MV-4-11 (cell line): ENCODE measurements around the gene FOSB.
A peak's percentile ranks its signal among the peaks of the same experiment; 100 is the strongest.

Experiments used
- DNase-seq: peaks from one replicate; lab custom pipeline; 2025; lab: John Stamatoyannopoulos, UW

The FOSB gene

GRCh38 chr19:45485305-45486077 lies 17.7 kb downstream of the FOSB start:
- peak; percentile 98 for DNase-seq

GRCh38 chr19:45488708-45489107 lies 20.9 kb downstream of the FOSB start:
- DNase-seq: no peak

DNA sequence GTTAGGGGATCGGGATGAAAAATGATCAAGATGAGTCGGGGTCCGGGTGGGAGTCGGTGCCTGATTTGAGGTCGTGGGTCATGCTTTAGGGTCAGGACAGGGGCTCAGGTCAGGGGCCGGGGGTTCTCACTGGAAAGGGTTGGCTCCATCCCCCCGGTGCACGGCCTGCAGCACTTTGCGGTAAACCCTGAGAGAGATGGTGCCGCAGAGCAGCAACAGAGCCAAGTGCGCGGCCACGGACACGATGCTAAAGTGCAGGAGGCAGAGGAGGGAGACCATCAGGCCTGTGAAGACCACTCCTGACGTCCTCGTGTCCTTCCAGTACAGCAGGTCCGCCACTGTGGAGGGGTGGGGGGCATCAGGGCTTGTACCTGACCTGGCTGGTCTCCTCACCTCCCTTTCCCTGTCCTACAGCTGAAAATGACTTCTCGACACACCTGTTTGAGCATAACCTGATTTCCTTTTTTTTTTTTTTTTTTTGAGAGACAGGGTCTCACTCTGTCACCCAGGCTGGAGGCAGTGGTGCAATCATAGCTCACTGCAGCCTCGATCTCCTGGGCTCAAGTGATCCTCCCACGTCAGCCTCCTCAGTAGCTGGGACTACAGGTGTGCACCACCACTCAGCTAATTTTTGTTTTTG lies 21.5 kb downstream of the FOSB start:
- no peak for DNase-seq

DNA sequence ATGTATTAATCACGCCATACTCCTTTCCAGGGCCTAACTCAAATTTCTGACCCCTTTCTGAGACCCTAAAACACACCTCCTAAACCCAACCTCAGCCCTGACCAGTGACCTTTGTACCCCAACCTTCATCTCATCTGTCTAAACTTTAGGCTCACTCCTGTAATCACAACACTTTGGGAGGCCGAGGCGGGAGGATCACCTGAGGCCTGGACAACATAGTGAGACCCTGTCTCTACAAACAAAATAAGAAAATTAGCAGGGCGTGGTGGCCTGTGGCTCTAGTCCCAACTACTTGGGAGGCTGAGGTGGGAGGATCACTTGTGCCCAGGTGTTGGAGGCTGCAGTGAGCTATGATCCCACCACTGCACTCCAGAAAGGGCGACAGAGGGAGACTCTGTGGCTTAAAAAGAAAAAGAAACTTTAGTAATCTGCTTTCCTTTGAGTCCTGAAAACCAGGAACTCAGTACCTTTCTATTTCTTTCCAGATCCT lies 24.4 kb downstream of the FOSB start:
- DNase-seq: no peak

DNA sequence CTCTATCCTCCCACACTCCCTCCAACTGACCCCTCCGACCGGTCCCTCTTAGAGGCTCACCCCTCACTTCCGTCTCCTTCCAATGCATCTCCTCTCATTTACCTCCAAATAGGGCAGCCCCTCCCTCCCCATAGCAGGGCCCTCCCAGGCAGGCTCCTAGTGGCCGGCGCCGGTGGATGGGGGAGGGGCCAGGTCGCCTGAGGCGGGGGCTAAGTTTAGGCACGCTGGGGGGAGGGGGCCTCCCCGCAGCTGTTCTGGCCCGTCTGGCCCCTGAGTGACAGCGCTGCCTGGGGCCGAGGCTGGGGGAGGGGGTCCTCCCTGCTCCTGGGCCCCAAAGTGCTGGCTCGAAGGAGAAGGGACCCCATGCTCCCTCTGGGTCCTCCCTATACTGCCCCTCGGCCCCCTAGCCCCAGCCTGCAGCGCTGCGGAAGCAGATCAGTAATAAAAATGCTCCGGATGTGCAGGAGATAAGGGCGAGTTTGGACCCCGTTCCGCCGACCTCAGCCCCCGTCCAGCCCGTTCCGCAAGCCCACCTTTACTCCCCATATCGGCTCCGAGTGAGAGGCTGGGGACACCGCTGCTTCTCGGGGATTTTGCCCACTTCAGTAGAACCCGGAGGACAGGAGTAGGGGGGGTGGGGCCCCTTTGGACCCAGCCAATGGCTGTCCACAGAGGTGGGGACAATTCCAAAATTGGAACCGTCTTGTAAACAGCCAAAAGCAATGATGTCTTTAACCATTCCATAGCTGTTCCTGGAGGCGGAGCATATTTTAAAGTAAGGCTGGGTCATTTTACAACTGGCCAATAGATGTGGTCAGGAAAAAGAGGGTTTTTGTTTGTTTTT lies 25.1 kb downstream of the FOSB start:
- peak; percentile 47 for DNase-seq

DNA sequence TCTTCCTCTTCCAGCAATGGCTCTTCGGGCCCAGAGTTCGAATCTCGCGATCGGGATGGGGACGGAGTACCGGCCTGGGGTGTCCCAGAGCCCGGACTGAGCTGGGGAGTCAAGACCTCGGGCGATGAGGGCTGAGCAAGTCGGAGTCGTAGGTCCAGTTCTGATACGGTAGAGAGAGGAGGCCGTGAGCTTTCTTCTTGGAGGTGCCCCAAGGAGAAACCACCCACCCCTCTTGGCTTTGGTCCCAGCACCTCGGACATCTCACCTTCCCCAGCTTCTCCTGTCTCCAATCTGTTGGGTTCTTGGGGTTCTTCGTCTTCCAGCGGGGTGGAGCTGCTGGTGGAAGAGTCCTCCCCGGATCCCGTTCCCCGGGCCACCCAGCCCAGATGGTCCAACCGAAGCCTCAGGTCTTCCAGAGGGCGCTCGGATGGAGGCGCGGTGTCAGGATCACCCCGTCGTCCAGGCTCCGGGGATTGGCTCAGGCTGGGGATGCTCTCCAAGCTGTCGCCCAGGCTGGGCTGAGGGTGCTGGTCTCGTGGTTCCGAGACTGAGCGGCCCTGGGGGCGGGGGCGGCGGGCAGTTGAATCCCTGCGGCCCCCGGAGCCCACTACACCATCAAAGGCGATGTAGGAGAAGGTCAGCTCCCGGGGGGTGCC lies 26.6 kb downstream of the FOSB start:
- no peak for DNase-seq

- DNase-seq: no peak
Measured at GRCh38 chr19:45495178-45495577, 27.4 kb downstream of the FOSB start.

DNA sequence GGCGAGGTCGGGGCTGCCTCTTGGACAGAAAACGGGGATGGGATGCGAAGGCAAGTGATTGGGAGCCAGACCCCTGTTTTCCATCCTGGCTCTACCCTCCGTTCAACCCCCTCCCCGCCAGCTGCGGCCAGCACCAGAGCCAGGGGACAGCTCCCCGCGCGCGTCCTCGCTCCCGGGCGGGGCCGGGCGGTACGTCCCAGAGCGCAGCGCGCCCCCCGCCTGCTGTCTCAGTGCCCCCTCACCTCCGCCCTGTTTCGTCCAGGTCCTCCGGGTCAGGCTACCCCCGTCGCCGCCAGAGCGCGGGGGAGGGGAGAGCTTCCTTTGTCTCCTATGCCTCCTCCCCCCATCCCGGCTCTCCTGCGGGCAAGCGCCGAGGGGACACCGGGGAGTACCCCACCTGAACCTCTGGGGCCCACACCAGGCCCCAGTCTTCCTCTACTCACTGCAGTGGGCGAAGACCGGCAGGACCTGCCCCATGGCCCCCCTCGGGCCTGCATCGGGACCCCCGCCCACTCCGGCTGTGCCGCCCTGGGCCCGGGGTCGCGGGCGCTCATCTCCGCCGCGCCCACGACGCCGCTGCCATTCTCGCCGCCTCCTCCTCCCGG lies 28.7 kb downstream of the FOSB start:
- DNase-seq: peak; percentile 25

DNA sequence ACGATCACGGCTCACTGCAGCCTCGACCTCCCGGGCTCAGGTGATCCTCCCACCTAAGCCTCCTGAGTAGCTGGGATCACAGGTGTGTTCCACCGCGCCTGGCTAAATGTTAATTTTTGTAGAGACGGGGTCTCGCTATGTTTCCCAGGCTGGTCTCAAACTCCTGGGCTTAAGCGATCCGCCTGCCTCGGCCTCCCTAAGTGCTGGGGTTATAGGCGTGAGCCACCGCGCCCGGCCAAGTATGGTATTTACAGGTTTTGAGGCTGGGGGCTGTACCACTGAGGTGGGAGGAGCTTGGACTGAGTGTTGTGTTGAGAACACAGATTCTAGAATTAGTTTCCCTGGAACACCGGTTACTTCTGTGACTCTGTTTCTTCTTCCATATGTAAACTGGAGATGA lies 30.0 kb downstream of the FOSB start:
- no peak for DNase-seq

- DNase-seq: peak; percentile 22
Measured at GRCh38 chr19:45498411-45499195, 30.8 kb downstream of the FOSB start, which contains the start of gene PPM1N. PPM1N (plus strand) TSS chr19:45498443; CDS start chr19:45498473, 30 bp downstream.

DNA sequence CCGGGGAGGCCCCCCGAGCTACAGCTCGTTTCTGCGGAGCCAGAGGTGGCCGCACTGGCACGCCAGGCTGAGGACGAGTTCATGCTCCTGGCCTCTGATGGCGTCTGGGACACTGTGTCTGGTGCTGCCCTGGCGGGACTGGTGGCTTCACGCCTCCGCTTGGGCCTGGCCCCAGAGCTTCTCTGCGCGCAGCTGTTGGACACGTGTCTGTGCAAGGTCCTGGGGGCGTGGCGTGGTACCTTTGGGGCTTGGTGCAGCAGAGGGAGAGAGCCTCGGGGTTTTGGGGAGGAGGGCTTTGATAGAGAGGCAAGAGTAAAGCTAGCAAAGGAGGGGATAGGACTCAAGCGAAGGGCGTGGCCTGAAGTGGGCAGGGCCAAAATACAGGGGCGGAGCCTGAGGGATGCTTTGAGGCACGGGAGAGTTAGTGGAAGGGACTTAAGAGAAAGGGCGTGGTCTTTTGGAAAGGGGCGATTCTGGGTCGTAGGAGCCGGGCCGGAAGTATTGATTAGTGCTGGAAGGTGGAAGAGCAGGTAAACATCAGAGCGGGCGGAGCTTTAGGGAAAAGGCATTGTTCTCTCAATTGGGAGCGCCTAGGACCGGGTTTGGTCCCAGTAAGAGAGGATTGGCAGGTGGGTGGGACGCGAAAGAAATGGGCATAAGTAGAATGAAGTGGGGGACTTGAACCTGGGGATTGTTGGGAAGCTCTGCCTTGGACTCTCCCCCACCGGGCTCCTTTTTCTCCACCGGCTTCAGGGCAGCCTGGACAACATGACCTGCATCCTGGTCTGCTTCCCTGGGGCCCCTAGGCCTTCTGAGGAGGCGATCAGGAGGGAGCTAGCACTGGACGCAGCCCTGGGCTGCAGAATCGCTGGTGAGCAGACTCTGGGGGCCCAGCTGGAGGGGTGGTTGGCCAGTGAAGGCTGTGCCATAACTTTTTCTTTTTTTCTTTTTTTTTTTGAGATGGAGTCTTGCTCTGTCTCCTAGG lies 31.7 kb downstream of the FOSB start:
- DNase-seq: peak; percentile 23

DNA sequence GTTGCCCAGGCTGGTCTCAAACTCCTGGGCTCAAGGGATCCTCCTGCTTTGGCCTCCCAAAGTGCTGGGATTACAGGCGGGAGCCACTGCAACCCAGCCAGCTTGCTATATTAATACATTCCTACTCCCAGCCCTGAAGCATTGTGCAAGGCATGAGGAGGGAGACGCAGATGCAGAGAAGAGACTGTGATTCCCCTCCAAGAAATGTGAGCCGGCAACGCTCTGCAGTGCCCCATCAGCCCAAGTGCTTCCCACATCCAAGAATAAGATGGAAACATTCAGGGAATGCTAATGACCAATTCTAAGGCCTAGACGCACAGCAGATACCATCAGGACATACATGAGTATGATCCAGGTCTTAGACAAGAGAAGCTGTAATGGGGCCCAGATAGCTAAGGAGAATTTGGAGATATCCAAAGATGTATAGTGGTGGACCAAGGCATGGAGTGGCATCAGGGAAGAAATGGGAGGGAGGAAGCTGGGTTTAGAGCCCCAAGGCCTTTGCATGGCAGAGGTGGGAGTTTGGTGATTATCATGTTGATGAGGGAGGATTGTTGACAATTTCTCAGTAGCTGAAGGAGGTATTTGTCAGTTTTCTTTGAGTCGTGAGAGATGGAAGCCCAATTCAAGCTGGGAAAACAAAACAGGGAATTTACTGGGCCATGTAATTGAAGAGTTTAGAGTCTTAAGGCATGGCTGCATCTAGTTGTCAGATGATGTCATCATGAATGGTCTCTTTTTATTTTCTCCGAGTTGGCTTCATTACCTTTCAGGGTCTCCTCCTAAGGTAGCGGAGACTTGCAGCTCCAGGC lies 33.3 kb downstream of the FOSB start:
- no peak for DNase-seq

DNA sequence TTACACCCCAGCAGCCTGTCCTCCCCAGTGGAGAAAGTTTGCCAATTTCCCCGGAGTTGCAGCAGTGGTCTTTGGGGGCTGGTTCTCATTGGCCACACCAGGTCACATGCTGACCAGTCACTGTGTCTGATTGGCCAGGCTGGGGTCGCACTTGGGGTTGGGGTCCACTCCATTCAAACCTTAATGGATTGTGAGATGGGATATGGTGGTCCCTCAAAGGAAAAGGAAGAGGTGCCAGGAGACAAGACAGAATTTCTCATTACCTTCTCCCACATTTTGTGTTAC lies 33.9 kb downstream of the FOSB start:
- DNase-seq: no peak

DNA sequence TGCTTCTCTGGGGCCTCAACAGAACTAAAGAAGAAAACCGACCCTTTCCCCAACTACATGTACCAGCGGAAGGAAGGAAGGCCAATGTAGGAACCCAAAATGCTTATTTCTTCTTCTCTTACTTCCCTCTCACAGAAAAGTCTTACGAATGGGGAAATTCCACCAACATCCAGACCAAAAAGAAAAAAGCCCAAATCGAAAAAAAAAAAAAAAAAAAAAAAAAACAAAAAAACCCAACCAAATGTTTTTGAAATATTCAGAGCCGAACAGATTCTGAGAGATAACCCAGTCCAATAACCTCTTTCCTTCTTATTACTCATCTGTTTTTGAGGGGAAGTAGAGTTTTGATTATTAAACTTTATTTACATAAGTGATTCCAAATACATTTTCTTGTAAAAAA lies 34.3 kb downstream of the FOSB start:
- DNase-seq: no peak

- DNase-seq: peak; percentile 48
Measured at GRCh38 chr19:45503909-45504308, 36.1 kb downstream of the FOSB start.

DNA sequence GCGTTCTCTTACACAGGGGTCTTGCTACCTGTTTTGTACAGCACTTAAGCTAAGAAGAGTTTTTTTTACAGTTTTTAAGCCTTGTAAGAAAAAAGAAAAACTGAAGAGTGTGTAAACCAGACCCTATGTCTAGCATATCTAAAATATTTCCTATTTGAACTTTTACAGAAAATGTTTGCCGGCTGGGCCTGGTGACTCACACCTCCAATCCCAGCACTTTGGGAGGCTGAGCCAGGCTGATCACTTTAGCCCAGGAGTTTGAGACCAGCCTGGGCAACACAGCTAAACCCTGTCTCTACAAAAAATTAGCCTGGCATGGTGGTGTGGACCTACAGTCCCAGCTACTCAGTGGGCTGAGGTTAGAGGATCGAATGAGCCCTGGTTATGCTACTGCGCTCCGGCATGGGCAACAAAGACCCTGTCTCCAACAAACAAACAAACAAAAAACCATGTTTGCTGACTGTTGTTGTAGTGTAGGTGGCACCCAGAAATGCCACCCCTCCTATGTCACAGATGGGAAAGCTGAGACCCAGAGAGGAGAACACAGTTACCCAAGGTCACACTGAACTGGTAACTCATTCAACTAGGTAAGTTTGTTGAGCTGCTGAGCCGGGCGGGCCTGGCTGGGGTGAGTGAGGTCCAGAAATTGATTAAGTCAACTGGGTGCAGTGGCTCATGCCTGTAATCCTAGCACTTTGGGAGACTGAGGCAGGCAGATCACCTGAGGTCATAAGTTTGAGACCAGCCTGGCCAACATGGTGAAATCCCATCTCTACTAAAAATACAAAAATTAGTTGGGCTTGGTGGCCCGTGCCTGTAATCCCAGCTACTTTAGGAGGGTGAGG lies 37.6 kb downstream of the FOSB start:
- no peak for DNase-seq

GRCh38 chr19:45505996-45506245 lies 38.1 kb downstream of the FOSB start:
- DNase-seq: no peak

DNA sequence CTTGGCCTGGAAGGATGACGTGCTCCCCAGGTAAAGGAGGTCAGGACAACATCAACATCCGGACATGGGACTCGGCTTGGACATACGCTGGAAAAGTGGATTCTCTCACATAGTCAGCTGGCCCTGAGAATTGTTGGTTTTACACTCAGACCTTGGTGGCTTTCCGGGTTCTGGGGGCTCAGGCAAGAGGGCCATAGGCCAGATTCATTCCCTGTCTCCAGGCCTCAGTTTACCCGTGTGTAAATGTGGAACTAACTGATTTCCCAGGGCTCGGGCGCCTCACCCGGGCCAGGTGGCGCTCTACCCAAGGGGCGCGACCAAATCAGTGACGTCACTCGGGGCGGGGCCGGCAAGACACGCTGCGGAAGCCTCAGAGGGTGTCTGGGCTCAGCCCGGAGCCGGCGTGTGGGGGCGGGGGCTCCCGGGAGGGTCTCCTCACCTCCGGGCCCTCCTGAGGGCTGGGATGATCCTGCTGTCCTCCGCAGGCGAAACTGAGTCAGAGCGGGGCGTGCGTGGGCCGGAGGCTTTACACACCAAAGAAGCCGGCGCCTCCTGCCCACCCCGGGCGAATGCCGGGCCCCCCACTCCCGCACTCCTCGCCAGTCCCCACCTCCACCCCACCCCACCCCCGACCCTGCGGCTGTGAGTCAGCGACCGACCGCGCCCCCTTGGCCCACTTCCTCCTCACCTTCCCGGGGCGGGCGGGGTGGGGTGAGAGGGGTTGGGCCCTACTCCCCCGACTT lies 38.6 kb downstream of the FOSB start:
- DNase-seq: peak; percentile 89
